GM21367 (cell line): ENCODE results near the gene NMNAT2.

Experiments used
- ATAC-seq: cut with Tn5 transposase; IDR thresholded peaks from one replicate; pipeline ENCODE4 v1.9.1; 2021; ENCODE audit not compliant: unreplicated experiment

Gene NMNAT2

GRCh38 chr1:183366116-183366515, 52.1 kb downstream of the NMNAT2 start:
- ATAC-seq = no peak

GRCh38 chr1:183365676-183366075, 52.5 kb downstream of the NMNAT2 start:
- ATAC-seq = no peak

DNA sequence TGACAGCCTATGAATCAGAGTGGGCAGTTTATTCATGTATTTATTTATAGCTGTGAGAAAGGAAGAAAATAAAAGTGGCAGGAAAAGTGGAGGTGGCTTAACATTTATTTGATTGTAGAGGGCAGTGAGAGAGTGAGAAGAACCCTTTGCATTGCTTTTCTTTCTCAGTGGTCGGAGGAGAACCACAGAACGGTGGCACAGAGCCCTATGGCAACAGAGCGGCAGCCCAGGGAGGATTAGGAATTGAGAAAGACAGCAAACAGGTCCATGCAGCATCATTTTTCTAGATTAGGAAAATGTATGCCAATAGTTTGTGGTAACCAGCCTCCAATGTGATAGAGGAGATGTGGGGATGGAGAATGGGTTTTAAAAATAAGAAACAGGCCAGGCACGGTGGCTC, 53.1 kb downstream of the NMNAT2 start:
- no peak for ATAC-seq

DNA sequence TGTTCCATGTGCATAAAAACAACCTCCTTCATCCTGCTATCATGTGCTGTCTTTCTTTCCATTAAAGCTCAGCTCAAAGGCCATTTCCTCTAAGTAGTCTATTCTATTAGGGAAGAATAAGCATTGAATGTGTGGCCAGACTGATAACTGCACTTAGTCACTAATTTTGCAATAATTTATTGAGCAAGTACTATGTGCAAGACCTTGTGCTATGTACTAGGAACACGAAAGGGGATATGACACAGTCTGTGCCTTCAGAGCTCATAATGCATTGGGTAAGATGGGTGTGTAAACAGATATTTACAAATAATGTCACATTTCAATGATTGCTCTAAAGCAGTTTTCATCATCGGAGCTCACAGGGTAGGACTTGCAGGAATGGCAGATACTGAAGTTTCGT, 54.2 kb downstream of the NMNAT2 start:
- ATAC-seq = no peak

DNA sequence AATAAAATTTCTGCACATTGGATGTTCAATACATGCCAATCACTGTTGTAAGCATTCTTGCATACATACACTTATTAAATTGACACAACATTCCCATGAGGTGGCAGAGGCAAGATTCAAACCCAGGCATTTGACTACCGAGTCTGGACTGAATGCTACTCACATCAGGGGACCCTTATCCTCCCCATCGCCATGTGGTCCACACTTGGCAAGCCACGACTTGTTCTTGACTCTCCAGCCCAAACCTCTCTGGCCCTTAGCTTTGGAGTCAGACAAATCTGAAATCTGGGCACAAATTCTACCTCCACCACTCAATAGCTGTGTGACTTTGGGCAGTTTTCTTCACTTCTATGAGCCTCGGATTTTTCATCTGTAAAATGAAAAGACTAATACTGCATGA, 57.1 kb downstream of the NMNAT2 start:
- ATAC-seq = no peak

DNA sequence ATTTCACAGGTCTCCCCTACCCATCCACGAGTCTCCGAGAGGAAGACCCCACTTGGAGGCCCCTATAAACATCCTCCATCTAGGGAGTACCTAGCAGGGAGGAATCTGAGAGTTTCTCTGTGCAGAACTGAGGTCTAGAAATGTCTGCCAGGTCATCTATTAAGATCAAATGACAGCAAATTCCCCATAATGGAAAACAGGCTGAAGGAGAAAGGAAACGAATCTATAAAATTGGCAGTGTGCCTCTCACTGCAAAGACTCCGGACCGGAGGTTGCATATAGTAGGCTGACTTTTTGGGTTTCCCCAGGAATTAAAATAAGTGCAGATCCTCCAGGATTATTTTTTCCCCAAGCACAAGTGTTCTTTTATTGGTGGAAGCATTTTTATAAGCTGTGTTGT, 57.7 kb downstream of the NMNAT2 start:
- no peak for ATAC-seq

- no peak for ATAC-seq
Observed at GRCh38 chr1:183356534-183357182, 61.5 kb downstream of the NMNAT2 start.

- ATAC-seq = no peak
Observed at GRCh38 chr1:183355797-183356196, 62.4 kb downstream of the NMNAT2 start.

DNA sequence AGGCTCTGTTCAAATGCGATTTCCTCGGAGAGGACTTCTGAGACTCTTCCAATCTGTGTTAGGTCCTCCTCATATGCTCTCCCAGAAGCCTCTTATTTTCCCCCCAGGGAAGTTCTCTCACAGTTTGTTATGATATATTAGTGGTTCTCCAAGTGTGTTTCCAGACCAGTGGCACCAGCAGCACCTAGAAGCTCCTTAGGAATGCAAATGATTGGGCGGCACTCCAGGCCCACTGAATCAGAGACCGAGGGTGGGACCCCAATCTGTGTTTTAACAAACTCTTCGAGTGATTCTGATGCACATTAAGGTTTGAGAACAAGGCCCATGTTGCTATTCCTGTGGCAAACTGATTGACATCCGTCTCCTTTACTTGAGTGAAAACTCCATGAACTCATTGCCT, 63.0 kb downstream of the NMNAT2 start:
- ATAC-seq = no peak

- ATAC-seq = no peak
Observed at GRCh38 chr1:183353597-183353996, 64.6 kb downstream of the NMNAT2 start.

- no peak for ATAC-seq
Observed at GRCh38 chr1:183349201-183349711, 68.9 kb downstream of the NMNAT2 start.

- no peak for ATAC-seq
Observed at GRCh38 chr1:183346276-183346732, 71.9 kb downstream of the NMNAT2 start.

- ATAC-seq = no peak
Observed at GRCh38 chr1:183339556-183340167, 78.5 kb downstream of the NMNAT2 start.

GRCh38 chr1:183331091-183331742, 87.0 kb downstream of the NMNAT2 start:
- no peak for ATAC-seq

- no peak for ATAC-seq
Observed at GRCh38 chr1:183330335-183330734, 87.8 kb downstream of the NMNAT2 start.

DNA sequence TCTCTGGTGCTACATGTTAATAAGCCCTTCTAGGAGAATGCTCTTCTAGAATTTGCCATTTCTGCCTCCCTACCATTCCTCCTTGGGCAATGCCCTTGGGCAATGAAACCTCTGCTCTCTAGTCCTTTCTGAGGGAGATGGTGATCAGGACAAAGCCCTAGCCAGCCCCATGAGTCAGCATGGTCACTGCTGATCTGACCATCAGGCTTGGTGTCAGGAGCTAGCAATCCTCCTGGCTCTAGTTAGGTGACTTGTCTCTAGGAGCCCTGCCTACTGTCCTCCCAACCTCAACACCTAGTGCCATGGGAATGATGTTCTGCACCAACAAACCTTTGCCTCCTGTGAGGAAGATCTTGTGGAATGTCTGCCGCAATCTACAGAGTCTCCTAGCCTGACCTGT, 89.8 kb downstream of the NMNAT2 start:
- ATAC-seq = no peak

GRCh38 chr1:183327434-183328290, 90.5 kb downstream of the NMNAT2 start:
- ATAC-seq = no peak

- ATAC-seq = no peak
Observed at GRCh38 chr1:183323849-183324683, 94.1 kb downstream of the NMNAT2 start.

DNA sequence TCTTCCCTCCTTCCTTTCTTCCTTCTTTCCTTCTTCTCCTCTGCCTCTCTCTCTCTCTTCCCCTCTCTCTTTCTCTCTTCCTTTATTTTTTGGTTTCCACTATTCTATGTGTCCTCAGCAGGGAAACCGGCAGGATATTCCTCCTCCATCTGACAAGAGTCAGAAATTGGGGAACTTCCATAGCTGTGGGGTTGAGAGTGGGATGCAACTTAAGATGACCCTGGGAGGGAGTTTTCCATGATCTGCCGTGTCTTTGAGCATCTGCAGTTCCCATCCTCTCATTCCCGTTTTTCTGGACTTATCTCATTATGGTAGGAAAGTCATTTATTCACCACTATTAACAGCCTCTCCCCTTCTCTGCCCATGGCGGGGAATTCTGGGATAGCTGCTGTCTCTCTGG, 98.6 kb downstream of the NMNAT2 start:
- ATAC-seq = no peak

DNA sequence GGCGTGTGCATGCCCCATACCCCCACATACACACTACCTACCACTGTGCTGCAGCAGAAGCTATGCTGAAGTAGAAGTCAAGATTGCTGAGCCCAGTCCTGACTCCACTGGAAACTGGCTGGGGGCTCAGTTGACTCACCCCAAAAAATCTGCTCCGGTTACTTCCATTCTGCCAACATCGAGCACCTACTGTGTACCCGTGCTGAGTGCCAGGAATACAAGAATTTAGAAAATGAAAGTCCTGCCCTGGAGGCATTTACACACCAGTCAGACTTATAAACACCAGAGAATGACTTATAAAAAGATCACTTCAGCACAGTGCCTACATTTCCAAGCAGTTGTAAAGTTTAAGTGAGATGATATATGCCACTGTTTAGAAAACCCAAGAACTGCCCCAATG, 99.1 kb downstream of the NMNAT2 start:
- ATAC-seq = no peak
